Measurements from ENCODE around the gene ADCY1. TPM values are rescaled to one million over a fixed set of nuclear protein-coding genes. Genes with fewer than 3 reads are reported as not detected.

ADCY1 gene
- total RNA-seq, 1 donor from 2014 or later, result 0.05 TPM

GRCh38 chr7:45689011-45689796 lies 115.0 kb downstream of the ADCY1 start:
- Mint-ChIP-seq H3K4me3 (ENCODE audit: unreplicated experiment) (no peak overlapping the region), H3K27me3 (ENCODE audit: unreplicated experiment) (no peaks in the 10 kb centered on the region), H3K27ac (ENCODE audit: unreplicated experiment) (no peak overlapping the region), H3K4me1 (ENCODE audit: unreplicated experiment) (no peaks in the 10 kb centered on the region), H3K36me3 (ENCODE audit: unreplicated experiment) (no peaks in the 10 kb centered on the region), H3K9me3 (ENCODE audit: unreplicated experiment) (no peaks in the 10 kb centered on the region)
- DNase-seq (ENCODE audit: extremely low spot score, unreplicated experiment), result peak; percentile 68
- TF ChIP-seq CTCF (IDR thresholded peaks at IDR 0.05), result no peak

GRCh38 chr7:45689797-45690761 lies 115.9 kb downstream of the ADCY1 start:
- Mint-ChIP-seq H3K4me3 (ENCODE audit: unreplicated experiment) (no peak overlapping the region), H3K9me3 (ENCODE audit: unreplicated experiment) (no peaks in the 10 kb centered on the region), H3K36me3 (ENCODE audit: unreplicated experiment) (no peaks in the 10 kb centered on the region), H3K4me1 (ENCODE audit: unreplicated experiment) (no peaks in the 10 kb centered on the region), H3K27ac (ENCODE audit: unreplicated experiment) (no peak overlapping the region), H3K27me3 (ENCODE audit: unreplicated experiment) (no peaks in the 10 kb centered on the region)
- peak; percentile 78 for DNase-seq (ENCODE audit: extremely low spot score, unreplicated experiment)
- no peak for TF ChIP-seq CTCF (IDR thresholded peaks at IDR 0.05)

GRCh38 chr7:45690762-45691150 lies 116.6 kb downstream of the ADCY1 start:
- Mint-ChIP-seq H3K4me3 (ENCODE audit: unreplicated experiment) (no peak overlapping the region), H3K27me3 (ENCODE audit: unreplicated experiment) (no peaks in the 10 kb centered on the region), H3K36me3 (ENCODE audit: unreplicated experiment) (no peaks in the 10 kb centered on the region), H3K9me3 (ENCODE audit: unreplicated experiment) (no peaks in the 10 kb centered on the region), H3K4me1 (ENCODE audit: unreplicated experiment) (no peaks in the 10 kb centered on the region), H3K27ac (ENCODE audit: unreplicated experiment) (no peak overlapping the region)
- no peak for DNase-seq (ENCODE audit: extremely low spot score, unreplicated experiment)
- no peak for TF ChIP-seq CTCF (IDR thresholded peaks at IDR 0.05)

GRCh38 chr7:45691155-45691656 lies 117.0 kb downstream of the ADCY1 start:
- Mint-ChIP-seq H3K9me3 (ENCODE audit: unreplicated experiment) (no peaks in the 10 kb centered on the region), H3K27ac (ENCODE audit: unreplicated experiment) (no peak overlapping the region), H3K36me3 (ENCODE audit: unreplicated experiment) (no peaks in the 10 kb centered on the region), H3K27me3 (ENCODE audit: unreplicated experiment) (no peaks in the 10 kb centered on the region), H3K4me3 (ENCODE audit: unreplicated experiment) (no peak overlapping the region), H3K4me1 (ENCODE audit: unreplicated experiment) (no peaks in the 10 kb centered on the region)
- TF ChIP-seq CTCF (IDR thresholded peaks at IDR 0.05), result no peak
- DNase-seq (ENCODE audit: extremely low spot score, unreplicated experiment), result no peak

GRCh38 chr7:45692031-45692430 lies 117.9 kb downstream of the ADCY1 start:
- Mint-ChIP-seq H3K36me3 (ENCODE audit: unreplicated experiment) (no peaks in the 10 kb centered on the region), H3K27ac (ENCODE audit: unreplicated experiment) (no peak overlapping the region), H3K4me1 (ENCODE audit: unreplicated experiment) (no peaks in the 10 kb centered on the region), H3K9me3 (ENCODE audit: unreplicated experiment) (no peaks in the 10 kb centered on the region), H3K27me3 (ENCODE audit: unreplicated experiment) (no peaks in the 10 kb centered on the region), H3K4me3 (ENCODE audit: unreplicated experiment) (no peak overlapping the region)
- no peak for TF ChIP-seq CTCF (IDR thresholded peaks at IDR 0.05)
- DNase-seq (ENCODE audit: extremely low spot score, unreplicated experiment), result no peak

All from osteocyte (in vitro differentiated cells).